ENCODE results near the gene EPS8. TPM values are rescaled to one million over a fixed set of nuclear protein-coding genes. Genes with fewer than 3 reads are reported as not detected.

The EPS8 gene
- total RNA-seq, 2 donors from 2014 or later = 6.7 to 8.1 TPM

DNA sequence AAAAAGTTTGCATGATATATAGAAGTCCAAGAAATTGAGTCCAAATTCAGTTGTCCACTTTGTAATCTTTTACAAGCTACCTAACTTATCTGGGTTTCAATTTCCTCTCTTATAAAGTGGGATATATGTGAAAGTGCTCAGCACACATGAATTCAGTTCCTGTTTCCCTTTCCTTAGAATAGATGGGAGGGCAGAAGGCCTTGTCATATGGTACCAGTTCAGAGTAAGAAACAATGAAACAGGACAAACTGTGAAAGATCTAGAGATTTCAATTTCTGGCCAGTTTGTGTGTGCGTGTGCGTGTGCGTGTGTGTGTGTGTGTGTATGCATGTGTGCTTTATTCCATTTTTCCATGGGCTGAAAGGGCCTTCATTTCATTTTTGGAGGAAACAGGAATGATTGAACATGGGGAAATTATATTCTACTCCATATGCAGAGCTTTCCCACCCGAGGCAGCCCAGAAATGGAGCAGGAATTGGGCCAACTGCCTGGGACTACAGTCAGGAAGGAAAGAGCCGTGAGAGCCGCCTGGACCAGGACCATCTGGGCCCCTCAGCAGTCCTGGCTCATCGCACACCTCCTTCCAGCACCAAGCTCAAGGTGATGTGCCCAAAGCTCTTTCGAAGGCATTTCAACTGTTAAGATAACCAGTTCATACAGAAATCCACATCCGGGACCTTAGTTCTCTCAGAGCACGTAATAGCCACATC, 183.2 kb downstream of the EPS8 start:
- no peaks in the 10 kb centered on the region for H3K27me3 ChIP-seq (ENCODE audit: control insufficient read depth, insufficient read depth, low read length, poor library complexity, severe bottlenecking)
- H3K4me1 ChIP-seq (ENCODE audit: control insufficient read depth, insufficient read depth, low read length) = no peaks in the 10 kb centered on the region
- no peaks in the 10 kb centered on the region for H3K9me3 ChIP-seq (ENCODE audit: control insufficient read depth, low read length)
- 94 to 100% methylated on average over 1 to 10 of the region's 10 CpGs for WGBS, 2 experiments (ENCODE audit: insufficient coverage in 1 of 2, insufficient read length in 1 of 2)
- Mint-ChIP-seq H3K9me3 (no peaks in the 10 kb centered on the region), H3K27ac (no peak overlapping the region), H3K4me1 (peaks cover 9% of the 10 kb centered on the region), H3K4me3 (no peak overlapping the region), H3K36me3 (ENCODE audit: low read depth) (no peaks in the 10 kb centered on the region), H3K27me3 (ENCODE audit: insufficient read depth) (no peaks in the 10 kb centered on the region)
- H3K9ac ChIP-seq (ENCODE audit: extremely low read depth, low read length, poor library complexity, severe bottlenecking) = no peak overlapping the region
- DNase-seq = no peak
- no peak for TF ChIP-seq CTCF (conservative IDR thresholded peaks at IDR 0.05)
- H3K4me3 ChIP-seq (ENCODE audit: low read length) = no peak overlapping the region
- no peaks in the 10 kb centered on the region for H3K36me3 ChIP-seq (ENCODE audit: control insufficient read depth, insufficient read depth, low read length)
- H3K27ac ChIP-seq (ENCODE audit: low read depth, low read length) = no peak overlapping the region

- no peak for DNase-seq
- H3K4me1 Mint-ChIP-seq = peaks cover 19% of the 10 kb centered on the region
Measured at GRCh38 chr12:15603474-15604085, 185.6 kb downstream of the EPS8 start.

GRCh38 chr12:15602051-15602672, 187.0 kb downstream of the EPS8 start:
- H3K4me3 Mint-ChIP-seq = no peak overlapping the region
- H3K27ac Mint-ChIP-seq = no peak overlapping the region
- H3K27me3 Mint-ChIP-seq (ENCODE audit: insufficient read depth) = no peaks in the 10 kb centered on the region
- H3K4me3 ChIP-seq (ENCODE audit: low read length) = no peak overlapping the region
- peaks cover 25% of the 10 kb centered on the region for H3K4me1 Mint-ChIP-seq
- no peaks in the 10 kb centered on the region for H3K9me3 Mint-ChIP-seq
- no peaks in the 10 kb centered on the region for H3K36me3 ChIP-seq (ENCODE audit: control insufficient read depth, insufficient read depth, low read length)
- no peaks in the 10 kb centered on the region for H3K36me3 Mint-ChIP-seq (ENCODE audit: low read depth)
- H3K9me3 ChIP-seq (ENCODE audit: control insufficient read depth, low read length) = no peaks in the 10 kb centered on the region
- H3K27ac ChIP-seq (ENCODE audit: low read depth, low read length) = no peak overlapping the region
- H3K4me1 ChIP-seq (ENCODE audit: control insufficient read depth, insufficient read depth, low read length) = no peaks in the 10 kb centered on the region
- TF ChIP-seq CTCF (conservative IDR thresholded peaks at IDR 0.05) = no peak
- H3K27me3 ChIP-seq (ENCODE audit: control insufficient read depth, insufficient read depth, low read length, poor library complexity, severe bottlenecking) = no peaks in the 10 kb centered on the region
- WGBS, 2 experiments (ENCODE audit: insufficient coverage in 1 of 2, insufficient read length in 1 of 2) = 94 to 100% methylated on average over 2 to 3 of the region's 3 CpGs
- H3K9ac ChIP-seq (ENCODE audit: extremely low read depth, low read length, poor library complexity, severe bottlenecking) = no peak overlapping the region
- no peak for DNase-seq

More at GRCh38 chr12:15603474-15604085, 185.6 kb downstream of the EPS8 start:
- no peaks in the 10 kb centered on the region for H3K9me3 ChIP-seq (ENCODE audit: control insufficient read depth, low read length)
- no peak overlapping the region for H3K4me3 ChIP-seq (ENCODE audit: low read length)
- no peak overlapping the region for H3K4me3 Mint-ChIP-seq
- no peak overlapping the region for H3K9ac ChIP-seq (ENCODE audit: extremely low read depth, low read length, poor library complexity, severe bottlenecking)
- H3K36me3 ChIP-seq (ENCODE audit: control insufficient read depth, insufficient read depth, low read length) = no peaks in the 10 kb centered on the region
- no peak overlapping the region for H3K27ac ChIP-seq (ENCODE audit: low read depth, low read length)
- H3K27ac Mint-ChIP-seq = no peak overlapping the region
- no peaks in the 10 kb centered on the region for H3K4me1 ChIP-seq (ENCODE audit: control insufficient read depth, insufficient read depth, low read length)
- no peak for TF ChIP-seq CTCF (conservative IDR thresholded peaks at IDR 0.05)
- H3K27me3 Mint-ChIP-seq (ENCODE audit: insufficient read depth) = no peaks in the 10 kb centered on the region
- no peaks in the 10 kb centered on the region for H3K36me3 Mint-ChIP-seq (ENCODE audit: low read depth)
- H3K27me3 ChIP-seq (ENCODE audit: control insufficient read depth, insufficient read depth, low read length, poor library complexity, severe bottlenecking) = no peaks in the 10 kb centered on the region
- 92 to 98% methylated on average over 2 to 4 of the region's 4 CpGs for WGBS, 2 experiments (ENCODE audit: insufficient coverage in 1 of 2, insufficient read length in 1 of 2)
- H3K9me3 Mint-ChIP-seq = no peaks in the 10 kb centered on the region

Data from endodermal cell (in vitro differentiated cells).